SIG-M5 (cell line): ENCODE results near the gene MAX.

ENCODE experiments used
- DNase-seq: peaks from one replicate; lab custom pipeline; 2025; lab: John Stamatoyannopoulos, UW

The MAX gene, protein sequence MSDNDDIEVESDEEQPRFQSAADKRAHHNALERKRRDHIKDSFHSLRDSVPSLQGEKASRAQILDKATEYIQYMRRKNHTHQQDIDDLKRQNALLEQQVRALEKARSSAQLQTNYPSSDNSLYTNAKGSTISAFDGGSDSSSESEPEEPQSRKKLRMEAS

GRCh38 chr14:65102441-65103149, at the start of gene MAX:
Gene MAX, minus strand, starts transcription at chr14:65102517. Its CDS starts 178 bp downstream, at chr14:65102339.
- peak; percentile 92 for DNase-seq

GRCh38 chr14:65151609-65151956, 49.3 kb upstream of the MAX start:
- DNase-seq, result no peak

DNA sequence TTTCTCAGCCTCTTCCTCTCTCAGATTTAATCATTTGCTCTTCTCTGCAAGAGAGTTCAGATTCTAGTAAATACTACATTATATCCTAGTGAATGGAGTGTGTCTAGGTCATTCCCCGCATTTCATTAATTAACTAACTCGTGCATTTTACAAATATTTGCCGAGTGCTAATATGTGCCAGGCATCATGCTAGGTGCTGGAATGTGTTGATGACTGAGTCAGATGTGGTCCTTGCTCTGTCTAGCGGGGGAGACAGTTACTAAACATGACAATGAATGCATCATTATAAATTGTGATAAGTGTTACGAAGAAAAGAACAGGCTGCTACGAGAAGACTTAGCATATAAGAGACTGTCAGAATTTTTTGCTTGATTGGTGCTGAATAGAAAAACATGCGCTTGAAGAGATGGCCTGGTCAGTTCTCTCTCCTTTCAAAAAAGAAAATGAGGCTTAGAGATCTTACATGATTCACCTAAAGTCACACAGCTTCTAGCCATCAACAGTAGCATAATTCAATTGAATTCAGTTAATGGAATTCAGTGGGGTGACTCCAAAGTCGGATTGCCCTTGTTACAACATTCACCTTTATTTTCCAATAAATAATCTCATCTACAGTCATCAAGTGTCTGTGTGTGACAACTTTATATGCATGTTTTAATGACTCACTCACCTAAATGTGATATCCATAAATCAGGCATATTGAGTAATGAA, 48.7 kb upstream of the MAX start:
- DNase-seq, result no peak

GRCh38 chr14:65149116-65149515, 46.8 kb upstream of the MAX start:
- no peak for DNase-seq

GRCh38 chr14:65144170-65144569, 41.9 kb upstream of the MAX start:
- no peak for DNase-seq

GRCh38 chr14:65142914-65143625, 40.8 kb upstream of the MAX start:
- DNase-seq, result no peak

DNA sequence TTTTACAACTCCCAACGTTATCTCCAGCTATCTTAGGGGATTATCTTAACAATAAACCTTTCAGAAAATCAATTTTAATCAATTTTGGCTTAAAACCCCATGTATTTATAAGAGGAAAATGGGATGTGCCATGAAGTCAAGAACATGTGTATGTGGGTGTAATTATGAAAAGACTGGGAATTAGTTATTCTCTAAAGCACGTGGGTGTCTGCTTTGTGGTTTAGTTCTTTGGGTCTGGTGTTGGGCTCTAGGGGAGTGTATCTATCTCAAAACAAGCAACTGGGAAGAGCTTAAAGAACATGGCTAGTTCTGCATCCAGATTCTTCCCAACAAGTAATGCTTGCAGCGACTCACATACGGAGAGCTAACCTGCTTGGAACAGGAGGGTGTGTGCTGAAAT, 40.1 kb upstream of the MAX start:
- DNase-seq, result no peak

DNA sequence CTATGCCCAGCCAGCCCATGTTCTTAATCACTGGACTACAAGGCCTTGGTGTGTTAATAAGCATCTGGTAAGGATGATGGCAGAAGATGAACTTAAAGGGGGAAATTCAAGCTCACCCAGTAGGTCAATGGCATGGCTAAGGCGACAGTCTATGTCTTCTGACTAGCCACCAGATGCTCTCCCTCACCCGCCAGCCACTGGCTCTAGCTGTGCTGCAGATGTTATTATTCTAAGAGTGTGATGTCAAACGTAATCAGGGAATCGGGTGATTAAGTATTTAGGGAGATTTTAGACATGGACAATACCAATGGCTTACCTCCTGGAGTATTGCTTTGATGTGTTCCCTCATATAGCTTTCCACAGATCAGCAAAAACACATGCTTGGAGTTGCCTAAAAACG, 39.2 kb upstream of the MAX start:
- no peak for DNase-seq

- no peak for DNase-seq
Observed at GRCh38 chr14:65137648-65138307, 35.5 kb upstream of the MAX start.

- no peak for DNase-seq
Observed at GRCh38 chr14:65134651-65135579, 32.6 kb upstream of the MAX start.

DNA sequence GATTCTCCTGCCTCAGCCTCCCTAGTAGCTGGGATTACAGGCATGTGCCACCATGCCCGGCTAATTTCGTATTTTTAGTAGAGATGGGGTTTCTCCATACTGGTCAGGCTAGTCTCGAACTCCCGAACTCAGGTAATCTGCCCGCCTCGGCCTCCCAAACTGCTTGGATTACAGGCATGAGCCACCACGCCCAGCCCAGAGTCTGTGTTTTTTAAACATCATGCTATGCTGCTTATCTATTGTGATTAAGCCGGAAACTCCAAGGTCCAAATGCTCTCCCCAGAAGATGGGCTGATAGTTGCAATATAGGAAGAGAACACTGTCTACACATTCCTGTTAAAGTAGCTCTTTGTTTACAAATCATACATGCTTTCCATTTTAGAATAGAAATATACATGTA, 30.5 kb upstream of the MAX start:
- no peak for DNase-seq

- DNase-seq, result no peak
Observed at GRCh38 chr14:65131301-65131701, 29.0 kb upstream of the MAX start.

GRCh38 chr14:65128096-65128495, 25.8 kb upstream of the MAX start:
- DNase-seq, result no peak

- no peak for DNase-seq
Observed at GRCh38 chr14:65117769-65118745, 15.7 kb upstream of the MAX start.

DNA sequence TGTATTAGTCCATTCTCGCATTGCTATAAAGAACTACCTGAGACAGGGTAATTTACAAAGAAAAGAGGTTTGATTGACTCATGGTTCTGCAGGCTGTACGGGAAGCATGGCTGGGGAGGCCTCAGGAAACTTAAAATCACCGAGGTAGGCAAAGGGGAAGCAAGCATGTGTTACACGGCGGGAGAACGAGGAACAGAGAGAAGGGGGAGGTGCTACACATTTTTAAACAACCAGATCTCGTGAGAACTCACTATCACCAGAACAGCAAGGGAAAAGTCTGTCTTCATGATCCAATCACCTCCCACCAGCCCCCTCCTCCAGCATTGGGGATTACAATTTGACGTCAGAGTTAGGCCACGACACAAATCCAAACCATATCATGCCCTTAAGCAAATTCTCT, 13.3 kb upstream of the MAX start:
- no peak for DNase-seq

- no peak for DNase-seq
Observed at GRCh38 chr14:65110525-65110924, 8.2 kb upstream of the MAX start.

DNA sequence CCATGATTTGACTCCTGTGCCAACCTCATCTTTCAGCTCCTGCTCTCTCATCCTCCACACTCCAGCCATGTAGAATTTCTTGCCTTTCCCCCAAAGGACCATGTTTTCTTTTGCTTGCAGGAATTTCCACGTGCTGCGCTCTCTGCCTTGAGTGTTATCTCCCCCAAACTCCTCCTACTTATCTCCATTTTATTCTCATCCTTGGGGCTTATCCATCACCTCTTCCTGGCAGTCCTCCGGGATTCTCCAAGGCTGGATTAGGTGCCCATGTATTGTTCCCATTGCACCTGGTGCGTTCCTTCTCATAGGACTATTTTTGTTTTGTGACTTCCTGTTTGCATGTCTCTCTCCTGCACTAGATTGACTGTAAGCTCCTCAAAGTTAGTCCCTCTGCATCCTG, 7.0 kb upstream of the MAX start:
- DNase-seq, result no peak

DNA sequence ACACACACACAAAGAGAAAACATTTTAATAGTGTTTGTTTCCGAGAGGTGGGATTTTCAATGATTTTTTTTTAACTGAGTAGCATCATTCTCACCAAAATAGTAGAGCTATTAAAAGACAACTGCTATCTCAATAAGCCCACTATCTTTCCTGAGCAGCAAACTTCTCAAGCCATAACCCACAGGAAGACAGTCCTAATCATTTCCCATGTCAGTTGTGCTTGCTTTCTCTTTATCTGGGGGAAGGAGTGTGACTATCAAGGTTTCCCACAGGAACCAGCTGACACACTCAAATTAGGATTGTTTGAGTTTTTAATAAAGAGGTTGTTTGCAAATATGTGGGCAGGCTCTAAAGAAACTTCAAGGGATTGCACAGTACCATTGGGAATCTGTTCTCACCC, 4.9 kb upstream of the MAX start:
- no peak for DNase-seq

GRCh38 chr14:65106736-65107135, 4.4 kb upstream of the MAX start:
- DNase-seq, result no peak

DNA sequence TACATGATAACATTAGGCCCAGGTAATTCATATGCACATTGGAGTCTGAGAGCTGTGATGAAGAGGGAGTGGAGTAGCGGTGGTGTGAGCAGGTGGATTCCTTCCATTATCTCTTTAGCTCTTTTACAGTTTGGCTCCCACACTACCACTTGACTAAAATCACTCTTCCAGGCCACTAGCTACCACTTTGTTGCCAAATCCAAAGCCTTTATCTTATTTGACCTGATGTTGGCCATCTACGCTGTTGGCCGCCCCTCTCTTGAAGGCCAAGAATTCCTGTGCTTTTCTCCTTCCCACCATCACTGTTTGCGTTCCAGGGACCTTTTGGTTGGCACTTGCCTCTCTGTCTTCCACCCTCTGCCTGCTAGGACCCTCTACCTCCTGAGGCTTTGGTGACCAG, 4.0 kb upstream of the MAX start:
- no peak for DNase-seq
